ENCODE measurements around the gene NR5A1. TPM values are rescaled to one million over a fixed set of nuclear protein-coding genes. Genes with fewer than 3 reads are reported as not detected.

Gene NR5A1
- total RNA-seq, 1 experiment from 2014 or later = 0.64 TPM

DNA sequence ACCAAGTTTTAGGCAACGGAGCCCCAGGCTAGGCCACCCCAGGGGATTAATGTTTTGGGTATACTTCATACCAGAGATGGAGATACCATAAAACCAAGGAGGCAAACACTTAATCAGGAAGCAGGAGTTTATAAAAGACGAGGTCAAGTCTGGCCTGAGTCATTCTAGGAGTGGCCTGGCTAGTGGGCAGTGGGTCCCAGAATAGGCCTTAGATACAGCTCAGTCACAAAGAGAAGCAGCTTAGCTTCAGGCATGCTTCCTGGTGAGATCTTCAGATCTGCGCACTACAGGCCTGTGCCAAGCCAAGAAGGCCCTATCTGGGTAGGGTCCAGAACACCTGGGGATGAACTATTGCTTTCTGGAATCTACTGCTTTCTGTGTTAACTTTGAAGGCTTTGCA is 20.6 kb upstream of the NR5A1 start:
- Histone ChIP-seq H3K4me2 (ENCODE audit: low read length) (peak overlapping the region; percentile 12), H3K27me3 (ENCODE audit: insufficient read depth, low read length) (no peaks in the 10 kb centered on the region), H3K4me3 (replicated peaks in 1 of 2; ENCODE audit: low read depth in 1 of 2, low read length in 2 of 2) (no peak overlapping the region), H3K27ac (ENCODE audit: low read depth, low read length) (0 out of 2 replicates have a peak overlapping the region, but pooled peaks have one; percentile 15), H3K9me2 (ENCODE audit: insufficient read depth) (no peaks in the 10 kb centered on the region), H3K4me1 (ENCODE audit: control insufficient read depth in 1 of 2, insufficient read depth in 2 of 2, low read length in 2 of 2) (peaks cover 3 to 20% of the 10 kb centered on the region in 2 experiments; a peak in 2 of 4 replicates), H3K9me3 (ENCODE audit: control insufficient read depth in 1 of 2, insufficient read depth in 1 of 2, low read depth in 1 of 2, low read length in 2 of 2) (no peaks in the 10 kb centered on the region), H2AFZ (ENCODE audit: low read depth, low read length, poor library complexity, severe bottlenecking) (no peak overlapping the region), H3K79me2 (ENCODE audit: insufficient read depth, low read length) (no peaks in the 10 kb centered on the region), H4K20me1 (ENCODE audit: insufficient read depth) (no peaks in the 10 kb centered on the region), H3K36me3 (ENCODE audit: control insufficient read depth in 1 of 2, insufficient read depth in 2 of 2, low read length in 2 of 2) (peaks cover 0 to 5% of the 10 kb centered on the region in 2 experiments; a peak in 1 of 4 replicates), H3K9ac (ENCODE audit: low read length) (no peak overlapping the region)
- POLR2A ChIA-PET = no interaction called here
- RAD21 ChIA-PET (ENCODE audit: low non-redundant PET in 1 of 2, low total read pairs in 2 of 2, uncharacterized antibody in 2 of 2, unreplicated experiment in 2 of 2) = no interaction called here
- intact Hi-C loops (cut with micrococcal nuclease) = no loop called here
- ATAC-seq (peak; percentile 76), DNase-seq (ENCODE audit: low read depth, low spot score) (no peak)
- TF ChIP-seq POLR2AphosphoS5 (IDR thresholded peaks at IDR 0.05; ENCODE audit: low read depth, low read length) (no peak), EZH2 (IDR thresholded peaks at IDR 0.05) (no peak), TCF7L2 (IDR thresholded peaks at IDR 0.05; ENCODE audit: borderline replicate concordance, extremely low read depth, insufficient read depth, insufficient read length) (no peak), YY1 (IDR thresholded peaks at IDR 0.05; ENCODE audit: extremely low read depth, insufficient replicate concordance, low read depth, low read length) (no peak), ATF3 (IDR thresholded peaks at IDR 0.05) (no peak), CEBPB (IDR thresholded peaks at IDR 0.05; ENCODE audit: low read depth) (no peak), RAD21 (IDR thresholded peaks at IDR 0.05; ENCODE audit: low read depth) (no peak), ELF1 (IDR thresholded peaks at IDR 0.05; ENCODE audit: borderline replicate concordance, low read depth) (no peak)
- TF ChIP-seq, protein P1, sequence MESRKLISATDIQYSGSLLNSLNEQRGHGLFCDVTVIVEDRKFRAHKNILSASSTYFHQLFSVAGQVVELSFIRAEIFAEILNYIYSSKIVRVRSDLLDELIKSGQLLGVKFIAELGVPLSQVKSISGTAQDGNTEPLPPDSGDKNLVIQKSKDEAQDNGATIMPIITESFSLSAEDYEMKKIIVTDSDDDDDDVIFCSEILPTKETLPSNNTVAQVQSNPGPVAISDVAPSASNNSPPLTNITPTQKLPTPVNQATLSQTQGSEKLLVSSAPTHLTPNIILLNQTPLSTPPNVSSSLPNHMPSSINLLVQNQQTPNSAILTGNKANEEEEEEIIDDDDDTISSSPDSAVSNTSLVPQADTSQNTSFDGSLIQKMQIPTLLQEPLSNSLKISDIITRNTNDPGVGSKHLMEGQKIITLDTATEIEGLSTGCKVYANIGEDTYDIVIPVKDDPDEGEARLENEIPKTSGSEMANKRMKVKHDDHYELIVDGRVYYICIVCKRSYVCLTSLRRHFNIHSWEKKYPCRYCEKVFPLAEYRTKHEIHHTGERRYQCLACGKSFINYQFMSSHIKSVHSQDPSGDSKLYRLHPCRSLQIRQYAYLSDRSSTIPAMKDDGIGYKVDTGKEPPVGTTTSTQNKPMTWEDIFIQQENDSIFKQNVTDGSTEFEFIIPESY (IDR thresholded peaks at IDR 0.05; ENCODE audit: extremely low read depth, insufficient replicate concordance, low read length) = no peak
- TF ChIP-seq, protein P2, sequence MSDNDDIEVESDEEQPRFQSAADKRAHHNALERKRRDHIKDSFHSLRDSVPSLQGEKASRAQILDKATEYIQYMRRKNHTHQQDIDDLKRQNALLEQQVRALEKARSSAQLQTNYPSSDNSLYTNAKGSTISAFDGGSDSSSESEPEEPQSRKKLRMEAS (IDR thresholded peaks at IDR 0.05) = no peak
- no TSS peak for BruUV-seq (replicated peaks)
- CTCF ChIA-PET = interaction anchor here (0.9 to 3.0 kb wide), 2 partner anchors 9 to 12 kb away, joined by 4 to 16 read pairs; no protein-coding TSS in a partner anchor

Measured in HCT116 (cell line).